HG03095 (cell line): ENCODE data around the gene YRDC.

Experiments used
- ATAC-seq: cut with Tn5 transposase; IDR thresholded peaks from one replicate; pipeline ENCODE4 v1.9.1; 2021; ENCODE audit warnings: moderate library complexity; ENCODE audit not compliant: unreplicated experiment

The YRDC gene

GRCh38 chr1:37807555-37808368 lies at the start of gene YRDC, which contains the start of gene C1orf122:
TSS of gene YRDC (minus strand) at chr1:37808208. CDS start at chr1:37808180, 28 bp downstream.
TSS of gene C1orf122 (plus strand) at chr1:37807790. CDS start at chr1:37808405, 615 bp downstream.
- ATAC-seq, result peak; percentile 80

GRCh38 chr1:37854406-37854805 lies 46.4 kb upstream of the YRDC start:
- no peak for ATAC-seq

GRCh38 chr1:37853157-37853556 lies 45.1 kb upstream of the YRDC start:
- ATAC-seq, result no peak

GRCh38 chr1:37851782-37852210 lies 43.8 kb upstream of the YRDC start:
- no peak for ATAC-seq

GRCh38 chr1:37851262-37851661 lies 43.3 kb upstream of the YRDC start:
- no peak for ATAC-seq

- no peak for ATAC-seq
These were observed 42.4 kb upstream of the YRDC start for GRCh38 chr1:37850352-37850955.

- ATAC-seq, result no peak
These were observed 41.5 kb upstream of the YRDC start for GRCh38 chr1:37849480-37849879.

- no peak for ATAC-seq
These were observed 38.8 kb upstream of the YRDC start for GRCh38 chr1:37846647-37847339.

- ATAC-seq, result no peak
These were observed 37.8 kb upstream of the YRDC start for GRCh38 chr1:37845786-37846185.

- ATAC-seq, result no peak
These were observed 37.1 kb upstream of the YRDC start for GRCh38 chr1:37845049-37845646.

GRCh38 chr1:37844536-37844935 lies 36.5 kb upstream of the YRDC start:
- no peak for ATAC-seq

GRCh38 chr1:37841652-37842051 lies 33.6 kb upstream of the YRDC start:
- ATAC-seq, result no peak

- ATAC-seq, result no peak
These were observed 32.7 kb upstream of the YRDC start for GRCh38 chr1:37840711-37841110.

GRCh38 chr1:37839676-37840075 lies 31.7 kb upstream of the YRDC start:
- ATAC-seq, result no peak

- no peak for ATAC-seq
These were observed 28.8 kb upstream of the YRDC start for GRCh38 chr1:37836788-37837187.

GRCh38 chr1:37831809-37832208 lies 23.8 kb upstream of the YRDC start:
- no peak for ATAC-seq

- ATAC-seq, result no peak
These were observed 23.1 kb upstream of the YRDC start for GRCh38 chr1:37831109-37831508.

- ATAC-seq, result no peak
These were observed 20.5 kb upstream of the YRDC start for GRCh38 chr1:37828410-37829074.

GRCh38 chr1:37825506-37825905 lies 17.5 kb upstream of the YRDC start:
- ATAC-seq, result no peak

- no peak for ATAC-seq
These were observed 16.0 kb upstream of the YRDC start for GRCh38 chr1:37824001-37824400.
